Measurements from ENCODE around the gene LIX1L. TPM values are rescaled to one million over a fixed set of nuclear protein-coding genes. Genes with fewer than 3 reads are reported as not detected.

The LIX1L gene
- total RNA-seq, 2 donors from 2014 or later = 4.2 to 9.0 TPM

- DNase-seq (no peak), ATAC-seq (no peak)
- intact Hi-C loops (cut with DNase I, micrococcal nuclease) = no loop called here
Measured at GRCh38 chr1:145972580-145972979, 14.8 kb upstream of the LIX1L start.

DNA sequence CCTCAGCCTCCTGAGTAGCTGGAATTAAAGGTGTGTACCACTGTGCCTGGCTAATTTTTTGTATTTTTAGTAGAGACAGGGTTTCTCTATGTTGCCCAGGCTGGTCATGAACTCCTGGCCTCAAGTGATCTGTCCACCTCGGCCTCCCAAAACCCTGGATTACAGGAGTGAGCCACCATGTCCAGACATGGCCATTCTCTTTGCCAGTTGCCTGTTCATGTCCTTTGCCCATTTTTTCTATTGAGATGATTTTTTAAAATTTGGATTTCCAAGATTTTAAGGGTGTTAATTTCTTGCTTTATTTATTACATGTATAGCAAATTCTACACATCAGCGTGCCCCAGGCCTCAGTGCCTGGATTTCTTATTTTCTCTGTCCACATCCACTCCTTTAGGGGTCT lies 9.5 kb upstream of the LIX1L start:
- intact Hi-C loops (cut with DNase I, micrococcal nuclease) = loop anchor here in 1 of 2 donors (10.0 kb wide), 1 partner anchor 52 kb away; the partner anchor contains the start of genes ITGA10 and PEX11B
- DNase-seq = no peak
- ATAC-seq = no peak

GRCh38 chr1:145965119-145965744 lies 7.4 kb upstream of the LIX1L start:
- DNase-seq = no peak

DNA sequence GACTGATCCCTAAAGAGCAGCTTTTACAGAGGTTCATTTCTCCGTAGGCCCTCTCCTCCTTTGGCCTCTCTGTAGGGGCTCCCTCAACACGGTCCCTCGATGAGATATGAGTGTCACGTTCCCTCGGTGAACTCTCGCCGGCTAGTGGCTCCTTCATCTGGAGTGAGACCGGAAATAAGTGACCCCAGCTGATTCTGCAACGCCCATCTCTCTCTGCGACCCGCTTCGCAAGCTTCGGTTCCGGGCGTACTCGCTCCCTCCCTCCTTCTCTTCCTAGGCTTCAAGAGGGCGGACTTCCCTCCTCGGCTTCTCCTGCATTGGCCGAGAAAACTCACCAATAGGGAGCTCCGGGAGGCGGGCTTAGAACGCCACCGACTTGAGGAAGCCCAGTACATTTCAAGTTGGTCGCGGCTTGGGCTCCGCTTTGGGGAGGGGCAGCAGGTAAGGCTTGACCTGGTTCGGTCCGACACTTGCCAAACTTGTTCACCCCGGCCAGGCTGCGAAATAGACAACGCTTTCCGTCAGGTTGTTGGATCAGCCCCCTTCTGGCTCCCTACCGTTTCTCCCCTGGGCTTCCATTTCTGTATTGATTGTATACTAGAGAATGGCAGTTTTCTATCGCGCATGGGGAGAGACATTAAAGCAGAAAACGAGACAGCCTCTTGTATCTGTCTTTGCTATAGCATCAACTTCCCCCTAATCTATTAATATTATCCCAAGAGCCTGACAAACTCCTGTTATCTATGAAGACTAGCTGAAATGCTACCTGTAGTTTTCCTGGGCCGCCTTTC lies 6.7 kb upstream of the LIX1L start, which contains the start of the genes ANKRD34A and POLR3GL:
Gene ANKRD34A, minus strand, starts transcription at position 248 of the 791 bp plus-strand sequence. CDS start 2,816 bp downstream, outside the sequence.
Gene POLR3GL, plus strand, starts transcription at position 363 of the 791 bp plus-strand sequence. CDS start 10,176 bp downstream, outside the sequence.
- ATAC-seq (peak; percentile 95), DNase-seq (peak; percentile 97 to 98)
- intact Hi-C loops (cut with DNase I, micrococcal nuclease) = loop anchor here in 1 of 2 donors (10.0 kb wide), 1 partner anchor 50 kb away; the partner anchor contains the start of genes ITGA10 and PEX11B

More at GRCh38 chr1:145965119-145965744, 7.4 kb upstream of the LIX1L start:
- no peak for ATAC-seq
- intact Hi-C loops (cut with DNase I, micrococcal nuclease) = loop anchor here in 1 of 2 donors (10.0 kb wide), 1 partner anchor 50 kb away; the partner anchor contains the start of genes ITGA10 and PEX11B

- no peak for DNase-seq
- ATAC-seq = no peak
- intact Hi-C loops (cut with DNase I, micrococcal nuclease) = loop anchor here in 1 of 2 donors (10.0 kb wide), 1 partner anchor 49 kb away; the partner anchor contains the start of genes ITGA10 and PEX11B
Measured at GRCh38 chr1:145963265-145964019, 5.6 kb upstream of the LIX1L start.

GRCh38 chr1:145962157-145963102 lies 4.6 kb upstream of the LIX1L start:
- intact Hi-C loops (cut with DNase I, micrococcal nuclease) = loop anchor here in 1 of 2 donors (10.0 kb wide), 1 partner anchor 48 kb away; the partner anchor contains the start of genes ITGA10 and PEX11B
- DNase-seq = peak; percentile 41 to 55
- ATAC-seq = no peak

GRCh38 chr1:145961425-145962156 lies 3.8 kb upstream of the LIX1L start:
- peak; percentile 51 to 69 for DNase-seq

DNA sequence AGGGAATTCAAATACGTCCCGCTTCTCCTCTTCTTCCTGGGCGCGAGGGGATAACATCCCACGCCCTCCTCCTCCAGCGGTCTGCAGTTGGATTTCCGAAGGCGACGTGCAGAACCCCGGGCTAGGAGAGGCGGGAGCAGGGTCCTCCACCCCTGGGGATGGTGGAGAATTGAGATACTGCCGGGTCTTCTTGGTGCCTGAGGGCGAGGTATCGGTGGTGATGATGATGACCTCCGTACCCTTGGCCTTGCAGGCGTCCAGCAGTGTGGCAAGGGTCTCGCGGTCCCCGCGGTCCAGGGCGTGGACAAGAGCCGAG lies 3.2 kb upstream of the LIX1L start:
- DNase-seq = no peak
- ATAC-seq = no peak
- intact Hi-C loops (cut with DNase I, micrococcal nuclease) = loop anchor here in 1 of 2 donors (10.0 kb wide), 1 partner anchor 46 kb away; the partner anchor contains the start of genes ITGA10 and PEX11B

More at GRCh38 chr1:145961425-145962156, 3.8 kb upstream of the LIX1L start:
- intact Hi-C loops (cut with DNase I, micrococcal nuclease) = loop anchor here in 1 of 2 donors (10.0 kb wide), 1 partner anchor 47 kb away; the partner anchor contains the start of genes ITGA10 and PEX11B
- ATAC-seq = no peak

DNA sequence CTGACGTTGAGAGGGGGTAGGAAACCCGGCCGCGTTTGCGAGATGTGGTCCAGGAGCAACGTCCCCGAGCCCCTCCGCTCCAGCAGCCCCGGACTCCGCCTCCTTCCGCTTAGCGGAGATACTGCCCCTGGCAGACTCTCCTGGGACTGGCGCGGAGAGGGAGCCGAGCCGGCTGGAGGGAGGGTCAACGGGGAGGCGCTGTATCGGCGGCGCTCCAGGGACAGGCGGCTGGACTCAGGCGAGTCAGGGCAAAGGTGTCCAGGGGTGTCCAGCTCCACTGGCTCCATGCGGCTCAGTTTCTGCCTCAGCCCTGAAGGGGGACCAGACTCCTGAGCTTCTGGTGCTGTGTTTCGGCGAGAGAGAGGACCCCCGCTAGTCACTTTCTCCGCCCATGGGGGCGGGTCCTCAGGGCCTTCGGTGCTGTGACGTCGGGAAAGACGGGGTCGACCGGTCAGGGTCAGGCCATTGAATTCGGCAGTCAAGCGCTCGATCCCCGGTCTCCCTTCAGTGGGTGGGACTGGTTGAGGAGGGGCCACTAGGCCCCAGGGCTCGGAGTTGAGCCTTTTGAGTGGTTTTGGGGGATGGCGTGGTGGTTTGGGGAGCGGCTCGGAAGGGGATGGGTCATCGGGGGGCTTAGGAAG lies 2.8 kb upstream of the LIX1L start:
- ATAC-seq (peak; percentile 28), DNase-seq (peak; percentile 72 to 78)
- intact Hi-C loops (cut with DNase I, micrococcal nuclease) = loop anchor here in 1 of 2 donors (10.0 kb wide), 1 partner anchor 46 kb away; the partner anchor contains the start of genes ITGA10 and PEX11B

DNA sequence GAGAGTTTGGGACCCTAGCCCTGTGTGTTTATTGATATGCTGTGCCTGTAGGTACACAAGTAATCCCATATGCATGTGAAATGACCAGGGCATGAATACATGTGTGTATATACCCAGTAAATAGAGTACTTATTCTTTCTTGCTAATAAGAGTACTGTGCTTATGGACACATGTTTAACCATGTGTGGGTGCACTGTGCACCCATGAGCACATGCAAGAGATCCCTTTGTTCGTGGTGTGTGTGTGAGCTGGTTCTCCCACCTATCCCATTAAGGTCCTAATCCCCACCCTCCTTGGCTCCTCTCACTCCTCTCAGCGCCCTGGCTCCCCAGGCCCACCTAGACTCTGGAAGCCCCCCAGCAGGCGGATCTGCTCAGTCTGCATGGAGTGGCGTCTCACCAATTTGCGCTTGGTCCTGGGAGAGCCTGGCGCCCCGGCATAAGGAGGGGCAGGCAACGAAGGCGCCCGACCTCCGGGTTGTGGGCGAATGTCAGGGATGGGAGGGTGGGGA lies 2.2 kb upstream of the LIX1L start:
- DNase-seq (no peak), ATAC-seq (no peak)
- intact Hi-C loops (cut with DNase I, micrococcal nuclease) = loop anchor here in 1 of 2 donors (10.0 kb wide), 1 partner anchor 45 kb away; the partner anchor contains the start of genes ITGA10 and PEX11B

GRCh38 chr1:145959333-145959732 lies 1.5 kb upstream of the LIX1L start:
- ATAC-seq (no peak), DNase-seq (no peak)
- intact Hi-C loops (cut with DNase I, micrococcal nuclease) = no loop called here

GRCh38 chr1:145958734-145959133 lies 917 bp upstream of the LIX1L start:
- DNase-seq = no peak
- intact Hi-C loops (cut with DNase I, micrococcal nuclease) = no loop called here
- ATAC-seq = no peak

DNA sequence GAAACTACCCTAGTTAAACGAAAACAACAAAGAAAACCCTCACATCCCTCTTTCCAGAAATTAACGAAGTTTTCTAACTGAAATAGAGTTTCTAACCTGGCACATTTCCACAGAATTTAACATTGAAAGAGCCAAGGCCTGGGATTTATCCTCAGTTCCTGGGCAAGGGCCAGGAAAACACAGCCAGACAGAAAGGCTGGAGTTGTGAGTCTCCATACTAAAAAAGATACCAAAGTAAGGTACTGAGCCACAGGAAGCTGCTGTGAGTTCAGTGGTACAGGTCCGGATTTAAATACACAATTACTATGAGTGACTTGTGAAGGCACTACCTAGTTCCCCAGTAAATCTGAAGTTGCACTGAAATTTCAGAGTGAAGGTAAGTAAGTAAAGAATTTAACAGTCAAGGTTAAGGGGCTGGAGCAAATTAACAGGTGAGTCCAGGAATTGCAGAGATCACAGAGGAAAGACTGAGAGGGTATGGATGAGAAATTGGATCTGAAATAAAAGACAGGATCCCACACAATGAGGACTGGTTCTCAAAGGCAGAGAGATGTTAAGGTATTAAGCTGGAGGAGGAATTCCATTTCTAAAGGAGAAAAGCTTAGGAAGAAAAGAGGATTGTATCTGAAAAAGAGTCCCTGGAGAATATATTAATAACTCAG lies 905 bp downstream of the LIX1L start:
- intact Hi-C loops (cut with DNase I, micrococcal nuclease) = no loop called here
- no peak for ATAC-seq
- DNase-seq = no peak

- ATAC-seq (no peak), DNase-seq (no peak)
- intact Hi-C loops (cut with DNase I, micrococcal nuclease) = no loop called here
Measured at GRCh38 chr1:145956361-145956760, 1.5 kb downstream of the LIX1L start.

GRCh38 chr1:145955436-145955835 lies 2.4 kb downstream of the LIX1L start:
- intact Hi-C loops (cut with DNase I, micrococcal nuclease) = no loop called here
- no peak for ATAC-seq
- DNase-seq = no peak

GRCh38 chr1:145953861-145954260 lies 4.0 kb downstream of the LIX1L start:
- peak; percentile 41 for ATAC-seq
- no peak for DNase-seq

More at GRCh38 chr1:145953861-145954260, 4.0 kb downstream of the LIX1L start:
- intact Hi-C loops (cut with DNase I, micrococcal nuclease) = no loop called here

Data from left colon (tissue), 2 donors.